HG02623 (cell line): ENCODE measurements around the gene KLB.
"Not testable (repeated sequence)": the region's sequence is repeated elsewhere in the genome, so short reads cannot be mapped to it uniquely, and the experiment has no call there.

Source experiments
- ATAC-seq: cut with Tn5 transposase; IDR thresholded peaks from one replicate; pipeline ENCODE4 v1.9.1; 2021; ENCODE audit warnings: moderate library complexity; ENCODE audit not compliant: unreplicated experiment

Gene KLB

GRCh38 chr4:39406763-39407583 is at the start of gene KLB:
Gene KLB (plus strand): TSS chr4:39406930. CDS start chr4:39406950, 20 bp downstream.
- no peak for ATAC-seq

DNA sequence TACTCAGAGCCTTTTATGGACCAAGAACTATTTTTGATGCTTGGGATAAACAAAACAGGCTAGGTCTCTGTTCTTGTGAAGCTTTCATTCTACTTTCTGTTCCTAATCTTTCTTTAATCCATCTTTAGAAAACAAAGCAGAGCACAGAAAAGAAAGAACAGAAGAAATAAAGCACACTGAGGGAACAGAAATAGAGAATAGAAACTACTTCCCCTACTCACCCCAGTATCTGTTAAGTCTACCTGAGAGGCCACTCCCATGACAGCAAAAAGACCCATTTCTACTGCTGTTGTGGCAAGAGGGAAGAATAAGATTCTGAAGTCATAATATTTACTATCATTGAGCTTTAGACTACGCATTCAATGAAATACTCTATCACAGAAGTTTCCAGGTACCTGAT is 49.7 kb upstream of the KLB start:
- no peak for ATAC-seq

DNA sequence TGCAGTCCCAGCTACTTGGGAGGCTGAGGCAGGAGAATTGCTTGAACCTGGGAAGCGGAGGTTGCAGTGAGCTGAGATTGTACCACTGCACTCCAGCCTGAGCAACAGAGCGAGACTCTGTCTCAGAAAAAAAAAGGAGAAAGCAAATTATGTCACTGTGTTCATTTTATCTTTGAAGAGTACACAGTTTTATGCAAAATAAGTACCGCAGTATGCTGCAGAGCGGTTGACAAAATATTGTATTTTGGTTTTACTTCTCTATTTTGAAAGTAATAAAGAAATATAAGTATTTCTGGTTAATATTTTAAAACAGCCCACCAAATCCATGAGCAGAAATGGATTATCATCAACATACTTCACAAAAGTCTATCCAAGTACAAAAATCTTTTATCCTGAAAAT is 46.1 kb upstream of the KLB start:
- not testable (repeated sequence) for ATAC-seq

DNA sequence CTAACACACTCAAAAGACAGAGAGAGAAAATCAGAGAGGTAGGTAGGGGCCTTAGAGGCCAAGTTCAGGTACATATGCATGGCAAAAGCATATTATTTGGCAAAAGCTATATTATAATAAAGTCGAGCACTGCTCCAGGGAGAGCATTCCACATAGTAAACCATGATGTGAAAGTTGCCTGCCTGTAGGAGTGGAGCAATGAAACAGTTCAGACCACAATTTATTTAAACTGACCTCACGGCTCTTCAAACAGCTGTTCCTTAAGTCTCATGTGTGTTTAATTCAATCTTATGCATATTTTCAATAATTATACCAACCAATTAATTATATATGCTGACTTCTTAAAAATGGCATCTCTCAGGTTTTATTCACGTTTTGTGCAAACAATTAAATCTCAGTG is 43.9 kb upstream of the KLB start:
- no peak for ATAC-seq

DNA sequence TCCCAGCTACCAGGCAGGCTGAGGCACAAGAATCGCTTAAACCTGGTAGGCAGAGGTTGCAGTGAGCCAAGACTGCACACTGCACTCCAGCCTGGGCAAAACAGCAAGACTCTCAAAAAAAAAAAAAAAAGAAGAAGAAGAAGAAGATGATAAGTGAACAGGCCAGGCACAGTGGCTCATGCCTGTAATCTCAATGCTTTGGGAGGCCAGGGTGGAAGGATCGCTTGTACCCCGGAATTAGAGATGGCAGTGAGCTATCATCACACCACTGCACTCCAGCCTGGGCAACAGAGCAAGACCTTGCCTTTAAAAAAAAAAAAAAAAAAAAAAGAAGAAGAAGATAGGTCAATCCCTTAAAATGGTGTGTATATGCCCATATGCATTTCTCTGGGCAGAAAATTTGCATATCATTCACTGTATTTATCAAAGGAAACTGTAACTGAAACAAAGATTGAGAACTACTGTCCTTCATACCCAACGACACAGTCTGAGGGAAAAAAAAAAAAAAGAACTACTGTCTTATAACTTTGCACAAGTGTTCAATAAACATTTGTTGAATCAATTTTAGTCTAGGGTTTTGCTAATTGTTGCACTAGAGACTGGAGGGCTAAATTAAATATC is 42.8 kb upstream of the KLB start:
- no peak for ATAC-seq

GRCh38 chr4:39365360-39365759 is 41.4 kb upstream of the KLB start:
- ATAC-seq = no peak

DNA sequence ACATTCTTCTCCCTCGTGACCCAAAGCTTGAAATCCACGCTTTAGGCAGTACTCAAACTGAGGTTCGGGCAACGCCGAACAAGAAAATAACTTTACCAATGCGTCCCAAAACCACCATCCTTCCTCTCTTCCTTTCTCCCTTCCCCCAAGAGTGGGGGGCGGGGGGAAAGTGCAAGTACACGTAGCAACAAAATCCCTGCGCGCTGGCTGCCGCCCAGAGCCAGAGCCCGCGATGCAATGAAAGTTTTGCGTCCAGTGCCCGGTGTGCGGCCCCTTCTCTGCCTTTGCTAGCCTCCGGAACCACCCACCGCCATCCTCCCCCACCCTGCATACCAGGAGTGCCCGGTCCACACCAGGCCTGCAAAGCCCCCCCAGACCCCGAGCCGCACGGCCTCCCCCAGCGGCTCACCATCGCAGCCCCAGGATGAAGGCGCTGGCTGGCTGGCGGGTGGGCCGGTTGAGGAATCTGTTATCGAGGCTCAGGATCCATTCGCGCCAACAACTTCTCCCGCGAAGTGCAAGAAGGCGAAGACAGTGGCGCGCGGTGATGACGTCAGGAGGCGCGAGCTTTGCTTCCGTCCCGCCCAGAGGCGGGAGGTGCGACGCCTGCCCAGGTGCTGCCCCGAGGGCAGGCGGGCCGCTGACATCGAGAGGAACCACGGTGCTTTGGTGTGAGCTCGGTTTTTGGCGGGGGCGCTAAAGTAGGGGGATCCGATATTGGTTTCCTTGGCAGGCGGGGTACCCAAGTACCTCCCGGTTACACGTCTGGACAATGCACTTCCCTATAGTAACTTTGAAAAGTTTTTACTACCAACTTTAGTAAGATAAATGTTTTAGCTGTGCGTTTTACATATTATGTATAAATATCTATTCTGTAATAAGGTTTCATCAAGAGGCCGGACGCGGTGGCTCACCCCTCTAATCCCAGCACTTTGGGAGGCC is 40.6 kb upstream of the KLB start, which contains the start of gene RFC1:
TSS of gene RFC1 (minus strand) at position 533 of the 942 bp plus-strand sequence. CDS start at position 412, 121 bp downstream.
- peak; percentile 70 for ATAC-seq

DNA sequence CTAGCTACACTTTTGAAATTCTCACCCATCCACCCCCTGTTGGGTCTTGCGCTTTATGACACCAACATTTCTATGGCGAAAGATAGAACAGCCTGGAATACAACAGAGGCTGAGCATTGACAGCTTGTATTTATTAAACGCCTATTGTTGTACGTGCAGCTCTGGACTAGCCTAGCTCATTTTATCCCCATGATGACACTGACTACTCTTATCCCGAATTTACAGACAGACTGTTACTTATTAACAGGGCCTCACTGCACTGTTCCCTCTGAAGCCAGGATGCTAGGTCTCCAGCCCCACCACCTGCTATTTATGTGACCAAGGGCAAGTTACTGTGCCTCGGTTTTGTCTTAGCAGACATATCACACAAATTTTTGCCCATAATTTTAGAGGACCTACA is 39.6 kb upstream of the KLB start:
- no peak for ATAC-seq

GRCh38 chr4:39369301-39369700 is 37.4 kb upstream of the KLB start:
- ATAC-seq = no peak

GRCh38 chr4:39371209-39371608 is 35.5 kb upstream of the KLB start:
- not testable (repeated sequence) for ATAC-seq

GRCh38 chr4:39375478-39375877 is 31.3 kb upstream of the KLB start:
- no peak for ATAC-seq

DNA sequence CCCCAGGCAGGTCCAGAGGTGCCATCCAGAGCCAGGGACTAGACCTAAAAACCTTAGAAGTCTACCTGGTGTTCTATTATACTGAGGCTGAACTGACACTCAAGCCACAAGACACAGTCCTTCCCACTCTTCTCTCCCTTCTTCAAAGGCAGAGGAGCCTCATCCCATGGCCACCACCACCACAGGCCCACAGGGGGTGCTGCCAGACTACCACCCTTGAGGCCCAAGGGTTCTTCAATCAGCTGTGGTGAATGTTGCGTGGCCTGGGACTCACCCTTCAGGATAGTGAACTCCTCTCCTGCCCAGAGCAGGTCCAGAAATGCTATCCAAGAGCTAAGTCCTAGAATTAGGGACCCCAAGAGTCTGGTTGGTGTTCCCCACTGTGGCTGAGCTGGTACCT is 23.0 kb upstream of the KLB start:
- ATAC-seq = no peak

DNA sequence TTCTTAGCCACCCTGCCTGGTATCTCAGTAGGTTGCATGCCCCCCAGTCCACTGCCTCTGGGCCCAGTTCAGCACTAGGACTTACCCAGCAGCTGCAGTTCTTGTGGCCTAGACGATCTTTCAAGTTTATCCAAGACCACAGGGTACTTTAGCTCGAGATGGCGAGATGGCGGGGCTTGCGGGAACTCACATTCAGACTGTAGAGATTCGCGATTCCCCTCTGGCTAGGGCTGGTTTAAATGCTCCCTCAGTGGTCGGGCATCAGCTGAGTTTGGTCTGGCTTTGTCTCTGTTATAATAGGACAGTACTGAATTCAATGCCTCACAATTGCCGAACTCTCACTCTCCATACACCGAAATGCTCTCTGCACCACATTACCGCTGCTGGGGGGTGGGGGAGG is 22.2 kb upstream of the KLB start:
- ATAC-seq = no peak

DNA sequence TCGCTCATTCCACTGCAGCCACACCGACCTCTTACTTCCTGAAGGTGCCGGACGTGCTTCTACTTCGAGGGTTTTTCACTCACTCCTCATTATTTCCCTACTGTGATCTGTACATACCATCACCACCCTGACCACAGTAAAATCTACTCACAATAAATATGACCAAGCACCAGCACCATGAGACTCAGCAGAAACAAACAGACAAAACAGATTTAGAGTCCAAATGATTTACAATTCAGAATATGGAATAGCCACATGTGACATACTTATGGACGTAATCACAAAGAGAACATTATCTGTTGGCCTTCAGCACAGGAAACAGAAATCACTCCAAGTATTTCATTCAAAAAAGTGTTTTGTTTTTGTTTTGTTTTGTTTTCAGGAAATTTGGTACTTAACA is 16.1 kb upstream of the KLB start:
- no peak for ATAC-seq

DNA sequence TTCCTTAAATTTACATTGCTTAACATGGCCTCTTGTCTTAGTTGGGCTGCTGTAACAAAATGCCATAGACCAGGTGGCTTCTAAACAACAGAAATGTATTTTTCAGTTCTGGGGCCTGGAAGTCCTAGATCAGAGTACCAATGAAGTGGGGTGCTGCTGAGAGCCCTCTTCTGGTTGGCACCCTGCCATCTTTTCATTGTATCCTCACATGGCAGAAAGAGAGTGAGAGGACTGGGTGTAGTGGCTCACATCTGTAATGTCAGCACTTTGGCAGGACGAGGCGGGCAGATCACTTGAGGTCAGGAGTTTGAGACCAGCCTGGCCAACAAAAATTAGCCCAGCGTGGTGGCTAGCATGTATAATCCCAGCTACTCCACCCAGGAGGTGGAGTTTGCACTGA is 12.0 kb upstream of the KLB start:
- ATAC-seq = no peak

- ATAC-seq = not testable (repeated sequence)
These were observed 5.1 kb upstream of the KLB start for GRCh38 chr4:39401640-39402039.

- no peak for ATAC-seq
These were observed 805 bp downstream of the KLB start for GRCh38 chr4:39407584-39407885.

DNA sequence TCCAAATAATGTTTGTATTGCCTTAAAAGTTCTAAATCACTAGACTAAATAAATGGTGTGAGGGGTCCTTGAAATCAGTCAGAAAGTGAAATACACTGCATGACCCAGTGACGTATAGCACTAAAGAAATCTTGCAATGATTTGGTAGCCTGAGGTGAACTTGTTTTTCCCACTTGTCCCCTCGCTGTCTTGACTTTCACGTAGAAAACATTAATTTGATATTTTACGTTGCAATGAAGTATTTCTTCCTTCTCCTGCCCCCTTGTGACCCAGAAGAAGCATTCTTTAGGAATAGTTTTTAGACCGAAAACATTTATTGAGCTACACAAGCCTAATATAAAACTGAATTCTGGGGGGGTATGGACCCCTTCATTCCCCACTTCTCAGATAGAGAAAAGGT is 3.7 kb downstream of the KLB start:
- ATAC-seq = no peak

GRCh38 chr4:39411561-39411960 is 4.8 kb downstream of the KLB start:
- ATAC-seq = not testable (repeated sequence)

GRCh38 chr4:39415678-39416283 is 9.1 kb downstream of the KLB start:
- no peak for ATAC-seq

- no peak for ATAC-seq
These were observed 15.5 kb downstream of the KLB start for GRCh38 chr4:39422247-39422646.
